ENCODE data around the gene ZNF621. TPM values are rescaled to one million over a fixed set of nuclear protein-coding genes. Genes with fewer than 3 reads are reported as not detected.

Gene ZNF621
- polyA plus RNA-seq, 1 donor (not counting 4 experiments of a cell fraction or from before 2014, with no cell fraction given), result 14.3 TPM

DNA sequence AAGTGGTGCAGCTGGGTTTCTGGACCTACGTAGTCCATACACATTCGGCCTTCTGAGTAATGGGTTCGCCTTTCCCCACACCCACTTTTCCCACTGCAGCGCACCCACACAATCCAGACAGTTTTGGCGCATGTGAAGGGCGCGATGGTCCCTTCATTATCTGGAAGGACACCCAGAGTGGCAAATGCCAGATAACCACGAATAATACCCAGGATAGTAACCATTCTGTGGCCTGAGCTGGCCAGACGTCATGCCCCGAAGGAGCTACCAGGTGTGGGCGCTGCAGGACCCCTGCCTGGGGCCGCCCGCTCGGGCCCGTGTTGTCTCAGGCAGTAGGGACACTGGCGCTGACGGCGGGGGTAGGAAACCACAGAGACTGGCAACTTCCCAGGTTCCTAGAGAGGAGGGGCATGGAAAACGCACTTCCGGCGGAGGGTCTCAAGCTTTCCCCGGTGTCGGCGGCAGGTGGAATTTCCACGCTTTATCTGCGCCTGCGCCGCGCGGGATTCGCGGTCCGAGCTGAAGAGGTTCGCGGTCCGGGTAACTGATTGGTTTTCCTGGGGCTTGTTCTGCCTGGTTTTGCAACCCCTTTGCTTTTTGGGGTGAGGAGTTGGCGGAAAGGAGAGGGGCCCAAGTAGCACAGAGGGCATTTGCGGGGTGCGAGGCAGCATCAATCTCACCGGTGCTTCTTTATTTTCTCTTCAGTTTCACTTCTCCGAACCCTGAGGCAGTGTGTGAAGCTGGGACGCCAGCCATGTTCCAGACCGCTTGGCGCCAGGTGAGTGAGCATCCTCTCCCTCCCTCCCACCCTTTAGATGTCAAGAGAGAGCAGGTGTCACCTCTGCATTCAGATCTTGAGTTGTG is 18.9 kb upstream of the ZNF621 start, which contains the start of gene ZNF620:
ZNF620 (plus strand) TSS at position 441 of the 864 bp plus-strand sequence; CDS start at position 755, 314 bp downstream.
- Histone ChIP-seq H3K9ac (ENCODE audit: control insufficient read depth, extremely low read depth, insufficient read depth, low read length) (peak within 1 kb of the TSS; percentile 58), H3K9me1 (ENCODE audit: control insufficient read depth, extremely low read depth, insufficient read depth, low read length) (no peaks in the 10 kb centered on the region), H3K4me1 (ENCODE audit: control insufficient read depth, extremely low read depth, insufficient read depth, low read length) (peaks cover 22% of the 10 kb centered on the region), H3K4me3 (ENCODE audit: control insufficient read depth in 2 of 3, extremely low read depth in 1 of 3, insufficient read depth in 2 of 3, low read depth in 1 of 3, low read length in 3 of 3) (peak within 1 kb of the TSS; percentile 31 to 75 (median 74)), H3K79me2 (ENCODE audit: control insufficient read depth, insufficient read depth, low read length) (no peaks in the 10 kb centered on the region), H3K27ac (ENCODE audit: control insufficient read depth, insufficient read depth, low read length) (peak within 1 kb of the TSS; percentile 15), H3K27me3 (ENCODE audit: control insufficient read depth, extremely low read depth, insufficient read depth, low read length) (no peaks in the 10 kb centered on the region), H4K20me1 (ENCODE audit: control insufficient read depth, extremely low read depth, insufficient read depth, low read length) (no peaks in the 10 kb centered on the region), H3K9me3 (ENCODE audit: control insufficient read depth, low read depth, low read length) (no peaks in the 10 kb centered on the region), H3K36me3 (ENCODE audit: control insufficient read depth in 2 of 2, extremely low read depth in 1 of 2, insufficient read depth in 2 of 2, low read length in 2 of 2) (no peaks in the 10 kb centered on the region), H3K4me2 (ENCODE audit: control insufficient read depth, extremely low read depth, insufficient read depth, low read depth, low read length) (peak within 1 kb of the TSS; percentile 92), H2AFZ (ENCODE audit: control insufficient read depth, low read length) (peak within 1 kb of the TSS; percentile 95)
- dilution Hi-C loops (cut with MboI; ENCODE audit: extremely low pct_ligation_motif_present, low sequenced_read_pairs), result no loop called here
- no peak for DNase-seq (ENCODE audit: low read depth, low spot score)
- no peak for FAIRE-seq
- TF ChIP-seq, protein P1, sequence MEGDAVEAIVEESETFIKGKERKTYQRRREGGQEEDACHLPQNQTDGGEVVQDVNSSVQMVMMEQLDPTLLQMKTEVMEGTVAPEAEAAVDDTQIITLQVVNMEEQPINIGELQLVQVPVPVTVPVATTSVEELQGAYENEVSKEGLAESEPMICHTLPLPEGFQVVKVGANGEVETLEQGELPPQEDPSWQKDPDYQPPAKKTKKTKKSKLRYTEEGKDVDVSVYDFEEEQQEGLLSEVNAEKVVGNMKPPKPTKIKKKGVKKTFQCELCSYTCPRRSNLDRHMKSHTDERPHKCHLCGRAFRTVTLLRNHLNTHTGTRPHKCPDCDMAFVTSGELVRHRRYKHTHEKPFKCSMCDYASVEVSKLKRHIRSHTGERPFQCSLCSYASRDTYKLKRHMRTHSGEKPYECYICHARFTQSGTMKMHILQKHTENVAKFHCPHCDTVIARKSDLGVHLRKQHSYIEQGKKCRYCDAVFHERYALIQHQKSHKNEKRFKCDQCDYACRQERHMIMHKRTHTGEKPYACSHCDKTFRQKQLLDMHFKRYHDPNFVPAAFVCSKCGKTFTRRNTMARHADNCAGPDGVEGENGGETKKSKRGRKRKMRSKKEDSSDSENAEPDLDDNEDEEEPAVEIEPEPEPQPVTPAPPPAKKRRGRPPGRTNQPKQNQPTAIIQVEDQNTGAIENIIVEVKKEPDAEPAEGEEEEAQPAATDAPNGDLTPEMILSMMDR (optimal IDR thresholded peaks at IDR 0.05 in 1 of 3, IDR thresholded peaks at IDR 0.05 in 1 of 3, conservative IDR thresholded peaks at IDR 0.05 in 1 of 3; ENCODE audit: extremely low read depth in 1 of 3, insufficient read depth in 2 of 3, low read length in 3 of 3), result peak in 1 of 3 experiments; percentile 26
- TF ChIP-seq EZH2 (IDR thresholded peaks at IDR 0.05; ENCODE audit: low read length), result no peak

DNA sequence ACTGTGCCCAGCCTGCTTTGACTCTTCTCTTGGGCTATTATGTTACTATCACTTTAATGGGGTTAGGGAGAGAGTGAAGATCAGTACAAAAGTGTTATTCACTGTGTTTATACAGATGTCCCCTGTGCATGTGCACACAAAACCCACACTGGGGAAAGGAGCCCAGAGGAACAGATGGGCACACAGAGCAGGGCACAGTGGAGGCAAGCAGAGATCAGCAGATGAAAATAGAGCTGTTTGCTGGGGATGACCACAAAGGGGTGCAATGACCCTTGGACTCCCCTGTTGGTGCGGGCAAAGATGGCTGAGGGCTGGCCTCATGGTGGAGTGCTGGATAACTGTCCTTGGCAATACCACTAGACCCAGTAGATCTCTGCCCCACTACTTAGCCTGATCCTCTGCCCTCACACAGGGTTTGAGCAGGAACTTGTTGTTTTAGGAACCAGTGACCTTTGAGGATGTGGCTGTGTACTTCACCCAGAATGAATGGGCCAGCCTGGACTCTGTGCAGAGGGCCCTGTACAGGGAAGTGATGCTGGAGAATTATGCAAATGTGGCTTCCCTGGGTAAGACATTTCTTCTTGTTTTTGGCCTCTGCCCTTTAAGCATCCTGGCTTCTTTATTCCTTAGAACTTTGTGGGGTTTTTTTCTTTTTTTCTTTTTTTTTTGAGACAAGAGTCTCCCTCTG is 13.6 kb upstream of the ZNF621 start:
- Histone ChIP-seq H2AFZ (ENCODE audit: control insufficient read depth, low read length) (no peak overlapping the region), H3K9me3 (ENCODE audit: control insufficient read depth, low read depth, low read length) (no peaks in the 10 kb centered on the region), H3K9ac (ENCODE audit: control insufficient read depth, extremely low read depth, insufficient read depth, low read length) (no peak overlapping the region), H3K36me3 (ENCODE audit: control insufficient read depth in 2 of 2, extremely low read depth in 1 of 2, insufficient read depth in 2 of 2, low read length in 2 of 2) (no peaks in the 10 kb centered on the region), H3K4me3 (ENCODE audit: control insufficient read depth in 2 of 3, extremely low read depth in 1 of 3, insufficient read depth in 2 of 3, low read depth in 1 of 3, low read length in 3 of 3) (no peak overlapping the region), H3K9me1 (ENCODE audit: control insufficient read depth, extremely low read depth, insufficient read depth, low read length) (no peaks in the 10 kb centered on the region), H3K27me3 (ENCODE audit: control insufficient read depth, extremely low read depth, insufficient read depth, low read length) (no peaks in the 10 kb centered on the region), H4K20me1 (ENCODE audit: control insufficient read depth, extremely low read depth, insufficient read depth, low read length) (no peaks in the 10 kb centered on the region), H3K79me2 (ENCODE audit: control insufficient read depth, insufficient read depth, low read length) (no peaks in the 10 kb centered on the region), H3K4me1 (ENCODE audit: control insufficient read depth, extremely low read depth, insufficient read depth, low read length) (peaks cover 2% of the 10 kb centered on the region), H3K27ac (ENCODE audit: control insufficient read depth, insufficient read depth, low read length) (no peak overlapping the region), H3K4me2 (ENCODE audit: control insufficient read depth, extremely low read depth, insufficient read depth, low read depth, low read length) (no peak overlapping the region)
- DNase-seq (ENCODE audit: low read depth, low spot score), result no peak
- TF ChIP-seq, protein P1 (optimal IDR thresholded peaks at IDR 0.05 in 1 of 3, IDR thresholded peaks at IDR 0.05 in 1 of 3, conservative IDR thresholded peaks at IDR 0.05 in 1 of 3; ENCODE audit: extremely low read depth in 1 of 3, insufficient read depth in 2 of 3, low read length in 3 of 3), result no peak
- no peak for TF ChIP-seq EZH2 (IDR thresholded peaks at IDR 0.05; ENCODE audit: low read length)
- dilution Hi-C loops (cut with MboI; ENCODE audit: extremely low pct_ligation_motif_present, low sequenced_read_pairs), result no loop called here
- no peak for FAIRE-seq
